Stimulated activated CD8-positive, alpha-beta memory T cell treated with anti-CD3 and anti-CD28 coated beads, Interleukin-4, amount 100 ng/mL, for 24 hours (primary cell): ENCODE measurements around the gene EN2.

Source experiments
- DNase-seq: peaks from one replicate; pipeline ENCODE4 v3.0.0-alpha.2; 2020; ENCODE audit warnings: low read depth

EN2 gene

GRCh38 chr7:155486783-155487508 lies 29.0 kb downstream of the EN2 start:
- DNase-seq, result no peak

- no peak for DNase-seq
These were observed 29.9 kb downstream of the EN2 start for GRCh38 chr7:155487509-155488482.

DNA sequence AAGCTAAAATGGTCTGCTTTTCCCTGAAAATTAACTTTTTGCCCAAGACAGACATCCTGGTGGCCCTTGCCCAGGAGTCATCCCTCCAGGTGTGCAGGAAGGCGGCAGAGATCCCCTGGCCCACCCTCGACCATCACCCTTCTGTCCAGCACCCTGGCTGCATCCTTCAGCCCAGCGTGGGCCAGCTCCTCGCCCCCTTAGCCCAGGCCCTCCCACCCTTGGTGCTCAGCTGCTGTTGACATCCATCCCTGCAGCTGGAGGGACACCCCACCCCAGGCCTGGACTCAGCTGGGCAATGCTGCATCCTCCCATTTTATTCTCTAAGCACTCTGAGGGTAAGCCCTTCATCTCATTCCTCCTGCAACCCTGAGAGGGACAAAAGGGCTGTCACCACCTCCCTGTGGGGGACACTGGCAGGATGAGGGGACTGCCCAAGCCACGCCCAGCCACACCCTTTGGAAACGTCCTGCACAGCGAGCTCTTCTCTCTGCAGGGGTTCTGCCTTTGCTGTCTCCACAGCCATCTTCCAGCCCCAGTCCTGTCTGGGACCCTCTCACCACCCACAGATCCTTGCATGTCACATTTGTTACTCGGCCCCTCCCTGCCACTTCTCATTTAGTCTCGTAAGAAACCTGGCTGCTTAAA lies 30.7 kb downstream of the EN2 start:
- no peak for DNase-seq

DNA sequence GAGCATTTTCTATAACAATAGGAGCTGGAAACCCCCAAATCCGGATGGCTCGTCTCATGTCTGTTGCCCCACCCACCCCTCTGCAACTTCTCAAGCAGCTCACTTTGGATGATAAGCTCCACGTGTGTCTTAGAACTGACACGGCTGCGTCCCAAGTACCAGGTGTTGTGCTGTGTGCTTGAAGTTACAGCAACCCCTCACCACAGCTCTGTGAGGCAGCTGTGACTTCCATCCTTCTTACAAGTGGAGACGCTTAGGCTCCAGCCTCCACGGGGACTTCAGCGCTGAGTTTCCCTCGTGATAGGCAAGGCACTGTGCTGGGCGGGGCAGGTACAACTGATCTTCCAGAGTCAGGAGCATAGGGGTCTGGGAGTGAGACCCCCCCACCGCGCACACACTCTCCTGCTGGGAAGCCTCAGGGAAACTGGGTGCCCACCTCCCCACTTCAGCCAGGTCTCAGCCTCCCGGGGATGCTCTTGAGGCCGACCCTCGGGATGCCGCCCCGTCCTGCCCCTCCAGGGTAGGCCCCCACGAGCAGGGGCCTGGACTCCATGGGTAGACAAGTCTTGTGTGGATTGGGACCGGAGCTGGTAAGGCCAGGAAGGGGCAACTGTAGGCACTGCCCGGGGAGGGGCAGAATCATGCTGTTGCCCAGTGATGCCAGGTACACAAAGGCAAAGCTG lies 31.4 kb downstream of the EN2 start:
- no peak for DNase-seq

GRCh38 chr7:155489862-155490696 lies 32.1 kb downstream of the EN2 start:
- no peak for DNase-seq

DNA sequence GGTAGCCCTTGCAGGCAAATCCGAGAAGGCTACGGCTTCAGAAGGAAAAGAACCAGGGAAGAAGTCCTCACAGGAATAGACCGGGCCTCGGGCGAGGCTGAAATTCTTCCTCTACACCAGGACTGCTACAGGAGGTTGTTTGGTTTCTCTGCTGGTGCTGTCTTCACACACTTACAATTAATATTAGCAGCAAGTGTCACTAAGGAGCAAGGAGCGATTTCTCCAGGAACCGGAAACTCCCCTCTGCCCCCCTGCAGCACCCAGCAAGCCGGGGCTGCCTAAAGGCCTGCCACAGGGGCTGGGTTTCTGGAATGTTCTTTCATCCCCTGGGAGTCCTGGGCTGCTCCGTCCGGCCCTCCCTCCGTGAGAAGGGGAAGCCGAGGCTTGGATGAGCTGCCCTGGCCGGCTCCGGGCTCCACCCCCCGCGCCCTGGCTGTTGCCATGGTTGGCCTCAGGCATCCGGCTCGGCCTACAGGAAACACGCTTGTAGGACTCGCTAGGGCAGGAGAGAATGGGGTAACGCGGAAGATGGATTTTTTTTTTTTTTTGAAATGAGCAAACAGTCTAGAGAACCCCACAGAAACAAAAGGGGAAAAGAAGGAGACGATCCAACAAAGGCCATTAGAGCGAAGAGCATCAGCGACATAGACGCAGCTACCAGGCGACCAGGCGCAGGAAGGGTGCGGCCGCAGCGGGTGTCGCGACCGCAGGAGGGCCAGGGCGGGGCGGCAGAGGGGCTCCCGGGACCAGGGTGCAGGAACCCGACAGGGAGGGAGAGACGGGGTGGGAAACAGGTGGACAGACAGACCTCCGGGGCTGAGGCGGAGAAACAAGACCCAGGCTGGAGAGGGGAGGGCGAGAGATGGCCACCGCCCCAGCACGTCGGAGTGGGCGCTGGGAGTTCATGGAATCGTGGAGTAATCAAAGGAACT lies 33.0 kb downstream of the EN2 start:
- peak; percentile 19 for DNase-seq

DNA sequence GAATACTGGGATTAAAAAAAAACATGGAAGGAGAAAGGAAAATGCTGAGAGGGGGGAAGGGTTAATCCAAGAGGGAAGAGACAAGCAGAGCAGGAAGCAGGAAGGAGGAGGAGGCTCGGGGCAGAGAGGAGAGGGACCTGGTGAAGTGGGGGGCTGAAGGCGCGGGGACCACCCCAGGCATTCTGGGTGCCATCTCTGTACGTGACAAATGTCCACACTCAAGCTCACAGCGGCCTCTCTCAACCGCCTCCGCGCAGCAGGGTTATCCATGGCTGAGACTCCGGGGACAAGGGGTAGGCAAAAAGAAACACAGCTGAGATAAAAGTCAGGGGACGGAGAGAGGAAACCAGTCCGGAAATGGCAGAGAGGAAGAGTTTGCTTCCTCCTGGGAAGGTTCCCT lies 33.9 kb downstream of the EN2 start:
- DNase-seq, result no peak

- no peak for DNase-seq
These were observed 36.0 kb downstream of the EN2 start for GRCh38 chr7:155493744-155494538.

DNA sequence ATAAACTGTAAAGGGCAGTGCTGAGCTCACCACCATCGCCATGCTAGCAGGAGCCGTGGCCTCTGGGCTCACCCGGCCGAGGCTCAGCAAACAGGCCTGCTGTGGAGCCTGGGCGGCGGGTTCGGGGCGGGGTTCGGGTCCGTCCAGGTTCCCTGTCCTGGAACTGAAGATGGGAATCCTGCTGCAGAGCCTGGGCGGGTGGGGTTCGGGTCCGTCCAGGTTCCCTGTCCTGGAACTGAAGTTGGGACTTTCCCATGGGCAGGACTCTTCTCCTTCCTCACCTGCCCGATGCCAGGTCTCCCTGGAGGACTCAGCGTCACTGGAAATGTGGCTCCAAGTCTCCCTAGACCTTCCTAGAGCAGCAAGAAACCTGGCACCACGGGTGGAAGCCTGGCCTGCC lies 36.6 kb downstream of the EN2 start:
- no peak for DNase-seq

GRCh38 chr7:155495440-155496248 lies 37.7 kb downstream of the EN2 start:
- DNase-seq, result no peak

DNA sequence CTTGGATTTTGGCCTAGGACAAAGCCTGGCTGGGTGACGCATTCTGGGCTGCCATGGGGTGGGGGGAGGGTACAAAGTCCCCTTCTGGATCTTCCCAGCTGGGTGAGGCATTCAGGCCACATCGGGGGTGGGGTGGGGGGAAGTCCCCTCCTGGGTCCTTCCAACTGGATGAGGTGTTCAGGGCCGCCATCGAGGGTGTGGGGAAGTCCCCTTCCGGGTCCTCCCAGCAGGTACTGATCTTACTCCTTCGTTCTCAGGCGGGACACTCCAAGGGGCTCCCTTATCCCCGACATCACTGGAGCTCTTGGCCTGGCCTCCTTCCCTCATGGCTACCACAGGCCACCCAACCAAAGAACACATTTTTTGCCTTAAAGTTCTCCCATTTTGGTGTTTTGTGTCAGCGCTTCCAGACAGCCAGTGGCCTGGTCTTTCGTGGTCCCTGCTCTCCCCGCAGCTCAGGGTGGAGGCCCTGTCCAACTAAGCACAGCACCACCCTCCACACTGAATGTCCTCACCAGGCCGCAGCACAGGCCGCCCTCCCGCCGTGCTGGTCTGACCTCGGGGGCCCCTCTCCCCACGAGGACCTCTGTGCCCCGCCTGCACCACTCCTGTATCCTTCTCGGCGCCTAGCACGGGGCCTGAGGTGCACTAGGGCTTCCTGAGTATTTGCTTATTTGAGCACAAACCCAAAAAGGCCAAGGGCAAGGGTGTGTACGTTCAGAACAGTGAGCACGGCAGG lies 38.5 kb downstream of the EN2 start:
- DNase-seq, result no peak

DNA sequence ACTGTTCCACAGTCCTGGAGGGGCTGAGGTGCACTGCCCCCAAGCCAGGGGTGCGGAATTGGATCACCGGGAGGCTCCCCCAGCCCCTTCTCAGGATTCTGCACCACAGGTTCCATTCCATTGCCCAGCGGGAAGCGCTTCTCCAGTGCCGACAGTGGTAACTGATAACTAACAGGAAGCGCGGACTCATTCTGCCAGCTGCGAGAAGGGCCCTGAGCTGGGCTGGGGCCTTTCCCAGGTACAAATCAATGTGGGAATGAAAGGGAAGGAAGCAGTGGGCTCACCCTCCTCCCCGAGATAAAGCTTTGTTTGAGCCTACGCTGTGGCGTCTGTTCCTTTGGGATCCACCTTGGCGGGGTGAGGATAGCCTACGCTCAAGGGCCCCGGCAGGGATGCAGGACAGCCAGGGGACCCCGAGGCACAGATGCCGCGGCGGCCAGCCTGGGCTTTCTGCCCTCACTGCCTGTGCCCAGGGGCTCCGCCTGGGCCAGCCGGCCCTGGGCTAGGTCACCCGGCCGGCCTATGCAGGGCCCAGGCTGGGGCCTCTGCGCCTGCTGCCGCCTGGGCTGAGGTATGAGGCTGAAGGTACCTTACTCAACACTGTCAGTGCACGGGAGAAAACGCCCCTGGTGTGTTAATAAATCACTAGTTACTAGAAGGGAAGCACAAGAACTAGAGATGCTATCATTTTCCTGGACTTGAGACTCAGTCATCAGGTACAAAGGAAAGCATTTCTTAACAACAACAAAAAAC lies 39.4 kb downstream of the EN2 start:
- DNase-seq, result no peak

- DNase-seq, result no peak
These were observed 47.5 kb downstream of the EN2 start for GRCh38 chr7:155505422-155505793.

GRCh38 chr7:155506854-155507337 lies 49.0 kb downstream of the EN2 start:
- DNase-seq, result no peak

DNA sequence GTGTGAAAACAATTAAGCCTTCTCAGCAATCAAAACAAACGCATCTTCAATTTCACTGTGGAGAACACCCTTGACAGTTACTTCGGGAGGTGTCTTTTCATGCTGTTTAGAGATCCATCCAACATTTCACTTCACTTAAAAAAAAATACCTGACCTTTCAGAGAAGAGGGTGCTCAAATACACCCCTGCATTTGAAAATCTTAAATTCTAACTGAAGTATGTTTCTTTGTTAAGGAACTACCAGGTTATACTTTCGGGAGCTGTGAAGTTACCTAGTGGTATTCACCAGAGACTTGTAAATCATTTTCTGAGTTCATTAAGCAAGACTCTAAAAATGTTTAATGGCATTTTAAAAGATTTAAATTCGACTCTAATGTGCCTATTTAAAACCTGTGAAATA lies 49.6 kb downstream of the EN2 start:
- DNase-seq, result no peak
